Measurements from ENCODE around the gene HINFP. TPM values are rescaled to one million over a fixed set of nuclear protein-coding genes. Genes with fewer than 3 reads are reported as not detected.

HINFP gene
- total RNA-seq, 1 experiment from 2014 or later: 23.4 TPM

- no peak overlapping the region for H3K4me3 Mint-ChIP-seq (ENCODE audit: unreplicated experiment)
- H3K9me3 Mint-ChIP-seq (ENCODE audit: unreplicated experiment): no peaks in the 10 kb centered on the region
- ChIA-PET POLR2A (interaction anchor here (0.6 to 1.4 kb wide), 4 partner anchors 21 to 410 kb away, joined by 3 to 6 read pairs (median 3); partner anchors contain the start of gene HINFP), CTCF (interaction anchor here (0.7 to 4.5 kb wide), 25 partner anchors 10 to 319 kb away, joined by 3 to 43 read pairs (median 4); partner anchors contain the start of genes C2CD2L and CBL)
- no peaks in the 10 kb centered on the region for H3K36me3 Mint-ChIP-seq (ENCODE audit: insufficient read depth, unreplicated experiment)
- no peak overlapping the region for H3K27ac Mint-ChIP-seq (ENCODE audit: low read depth, unreplicated experiment)
- peak; percentile 72 for DNase-seq (ENCODE audit: unreplicated experiment)
- no peaks in the 10 kb centered on the region for H3K4me1 Mint-ChIP-seq (ENCODE audit: insufficient read depth, unreplicated experiment)
- intact Hi-C loops (cut with micrococcal nuclease): loop anchor here (1.0 to 2.0 kb wide), 2 partner anchors 52 to 178 kb away; no protein-coding TSS in a partner anchor
- TF ChIP-seq CTCF (IDR thresholded peaks at IDR 0.05; ENCODE audit: unreplicated experiment): peak; percentile 65
- peaks cover 16% of the 10 kb centered on the region for H3K27me3 Mint-ChIP-seq (ENCODE audit: insufficient read depth, unreplicated experiment)
- BruUV-seq (replicated peaks): no TSS peak
These were observed 23.6 kb downstream of the HINFP start for GRCh38 chr11:119144825-119145486.

- POLR2A ChIA-PET: interaction anchor here (0.6 to 1.9 kb wide), 5 partner anchors 10 to 411 kb away, joined by 3 to 6 read pairs (median 3); partner anchors contain the start of gene HINFP
- Mint-ChIP-seq H3K4me1 (ENCODE audit: insufficient read depth, unreplicated experiment) (no peaks in the 10 kb centered on the region), H3K9me3 (ENCODE audit: unreplicated experiment) (no peaks in the 10 kb centered on the region), H3K27ac (ENCODE audit: low read depth, unreplicated experiment) (no peak overlapping the region), H3K4me3 (ENCODE audit: unreplicated experiment) (no peak overlapping the region), H3K36me3 (ENCODE audit: insufficient read depth, unreplicated experiment) (no peaks in the 10 kb centered on the region), H3K27me3 (ENCODE audit: insufficient read depth, unreplicated experiment) (peaks cover 16% of the 10 kb centered on the region)
- intact Hi-C loops (cut with micrococcal nuclease): loop anchor here (1.0 to 2.0 kb wide), 2 partner anchors 52 to 177 kb away; no protein-coding TSS in a partner anchor
- CTCF ChIA-PET: interaction anchor here (0.7 to 4.5 kb wide), 23 partner anchors 9 to 318 kb away, joined by 3 to 43 read pairs (median 4); partner anchors contain the start of genes C2CD2L and CBL
- BruUV-seq (replicated peaks): no TSS peak
- DNase-seq (ENCODE audit: unreplicated experiment): no peak
- TF ChIP-seq CTCF (IDR thresholded peaks at IDR 0.05; ENCODE audit: unreplicated experiment): no peak
These were observed 24.2 kb downstream of the HINFP start for GRCh38 chr11:119145551-119145950.

- no peak for DNase-seq (ENCODE audit: unreplicated experiment)
- CTCF ChIA-PET: interaction anchor here (0.6 to 2.4 kb wide), 7 partner anchors 12 to 55 kb away, joined by 3 to 10 read pairs (median 3); no protein-coding TSS in a partner anchor
- Mint-ChIP-seq H3K9me3 (ENCODE audit: unreplicated experiment) (no peaks in the 10 kb centered on the region), H3K27ac (ENCODE audit: low read depth, unreplicated experiment) (no peak overlapping the region), H3K4me1 (ENCODE audit: insufficient read depth, unreplicated experiment) (no peaks in the 10 kb centered on the region), H3K4me3 (ENCODE audit: unreplicated experiment) (peak overlapping the region; percentile 67), H3K27me3 (ENCODE audit: insufficient read depth, unreplicated experiment) (peaks cover 16% of the 10 kb centered on the region), H3K36me3 (ENCODE audit: insufficient read depth, unreplicated experiment) (no peaks in the 10 kb centered on the region)
- POLR2A ChIA-PET: interaction anchor here (0.8 to 1.9 kb wide), 3 partner anchors 8 to 80 kb away, joined by 4 read pairs; partner anchors contain the start of gene VPS11
- intact Hi-C loops (cut with micrococcal nuclease): no loop called here
- no TSS peak for BruUV-seq (replicated peaks)
- no peak for TF ChIP-seq CTCF (IDR thresholded peaks at IDR 0.05; ENCODE audit: unreplicated experiment)
These were observed 26.4 kb downstream of the HINFP start for GRCh38 chr11:119147604-119148333.

GRCh38 chr11:119148720-119149017, 27.3 kb downstream of the HINFP start:
- no peak for TF ChIP-seq CTCF (IDR thresholded peaks at IDR 0.05; ENCODE audit: unreplicated experiment)
- Mint-ChIP-seq H3K4me3 (ENCODE audit: unreplicated experiment) (peak overlapping the region; percentile 67), H3K27ac (ENCODE audit: low read depth, unreplicated experiment) (no peak overlapping the region), H3K4me1 (ENCODE audit: insufficient read depth, unreplicated experiment) (no peaks in the 10 kb centered on the region), H3K9me3 (ENCODE audit: unreplicated experiment) (no peaks in the 10 kb centered on the region), H3K36me3 (ENCODE audit: insufficient read depth, unreplicated experiment) (no peaks in the 10 kb centered on the region), H3K27me3 (ENCODE audit: insufficient read depth, unreplicated experiment) (peaks cover 16% of the 10 kb centered on the region)
- CTCF ChIA-PET: interaction anchor here (0.6 to 2.4 kb wide), 3 partner anchors 16 to 48 kb away, joined by 3 to 10 read pairs (median 3); no protein-coding TSS in a partner anchor
- DNase-seq (ENCODE audit: unreplicated experiment): no peak
- POLR2A ChIA-PET: interaction anchor here (1.2 kb wide), 1 partner anchor 55 kb away, joined by 4 read pairs; no protein-coding TSS in a partner anchor
- intact Hi-C loops (cut with micrococcal nuclease): no loop called here
- BruUV-seq (replicated peaks): no TSS peak
